ENCODE results near the gene EFNB3. TPM values are rescaled to one million over a fixed set of nuclear protein-coding genes. Genes with fewer than 3 reads are reported as not detected.

Gene EFNB3
- total and polyA plus RNA-seq, 2 of the 4 experiments (the other 2 are of a cell fraction), result 0.54 to 2.0 TPM

GRCh38 chr17:7707858-7708750, 3.1 kb downstream of the EFNB3 start:
- no peak overlapping the region for H4K5ac ChIP-seq (ENCODE audit: low read depth, low read length)
- peaks cover 3% of the 10 kb centered on the region; the same call in 1 of the 2 replicates for H3K4me1 ChIP-seq (ENCODE audit: control insufficient read depth, insufficient read depth, low read length)
- no peak overlapping the region for H3K27ac ChIP-seq (ENCODE audit: insufficient read depth, low read length)
- no peak overlapping the region for H2AK5ac ChIP-seq (ENCODE audit: low read depth, low read length)
- dilution Hi-C loops (cut with HindIII; ENCODE audit: low sequenced_read_pairs, unreplicated experiment) (no loop called here), in situ Hi-C loops (cut with MboI; ENCODE audit: low sequenced_read_pairs) (no loop called here), intact Hi-C loops (cut with micrococcal nuclease) (no loop called here)
- no peak overlapping the region for H3K4me3 ChIP-seq (ENCODE audit: insufficient read depth, low read depth, low read length)
- H3K4me2 ChIP-seq (ENCODE audit: low read depth, low read length), result no peak overlapping the region
- no peak for DNase-seq
- H2BK120ac ChIP-seq (ENCODE audit: low read depth, low read length), result no peak overlapping the region
- H3K9ac ChIP-seq (ENCODE audit: low read depth, low read length), result no peak overlapping the region
- no peak overlapping the region for H3K56ac ChIP-seq (ENCODE audit: extremely low read depth, insufficient read depth, low read length)
- H3K9me3 ChIP-seq (ENCODE audit: control insufficient read depth, insufficient read depth, low read length), result no peaks in the 10 kb centered on the region
- CTCF ChIA-PET, result no interaction called here
- TF ChIP-seq SMC3 (IDR thresholded peaks at IDR 0.05; ENCODE audit: low read depth, low read length) (no peak), MAZ (IDR thresholded peaks at IDR 0.05; ENCODE audit: borderline replicate concordance, low read depth, low read length) (no peak), RFX5 (IDR thresholded peaks at IDR 0.05; ENCODE audit: low read depth, low read length) (no peak), CEBPB (IDR thresholded peaks at IDR 0.05; ENCODE audit: low read depth, low read length) (no peak), BHLHE40 (IDR thresholded peaks at IDR 0.05; ENCODE audit: low read depth, low read length) (no peak)
- H3K79me1 ChIP-seq (ENCODE audit: low read depth in 1 of 2, low read length in 2 of 2), result no peaks in the 10 kb centered on the region
- no peak overlapping the region for H4K91ac ChIP-seq (ENCODE audit: insufficient read depth, low read depth, low read length)
- no peaks in the 10 kb centered on the region for H3K9me1 ChIP-seq (ENCODE audit: insufficient read depth, low read length)
- H3K36me3 ChIP-seq (ENCODE audit: control insufficient read depth, insufficient read depth, low read length), result no peaks in the 10 kb centered on the region
- POLR2A ChIA-PET (ENCODE audit: unreplicated experiment), result no interaction called here
- H3K4ac ChIP-seq (ENCODE audit: low read depth, low read length), result no peak overlapping the region
- no peak overlapping the region for H3K18ac ChIP-seq (ENCODE audit: low read depth, low read length)
- no peak for ATAC-seq (ENCODE audit: low read depth)
- H4K8ac ChIP-seq (ENCODE audit: low read depth in 2 of 2, low read length in 2 of 2), result no peak overlapping the region
- H3K27me3 ChIP-seq (ENCODE audit: control insufficient read depth, insufficient read depth, low read length), result peaks cover 63% of the 10 kb centered on the region
- no peak overlapping the region for H3K23ac ChIP-seq (ENCODE audit: low read depth, low read length)
- H4K20me1 ChIP-seq (ENCODE audit: insufficient read depth, low read length), result no peaks in the 10 kb centered on the region
- H2BK5ac ChIP-seq (ENCODE audit: low read depth, low read length, poor library complexity, severe bottlenecking), result no peak overlapping the region
- H2AFZ ChIP-seq (replicated peaks; ENCODE audit: low read length, poor library complexity), result no peak overlapping the region
- no peak overlapping the region for H3K14ac ChIP-seq (replicated peaks; ENCODE audit: low read depth, low read length)
- H2AK9ac ChIP-seq (replicated peaks; ENCODE audit: low read depth, low read length, poor library complexity), result no peak overlapping the region
- WGBS, 2 experiments (ENCODE audit: extremely low coverage in 2 of 2, insufficient read length in 1 of 2), result 50% methylated on average over 2 of the region's 22 CpGs; no CpG with 5 or more reads in 1 of the 2 experiments
- no TSS peak for BruUV-seq (replicated peaks)
- no peak overlapping the region for H2BK20ac ChIP-seq (ENCODE audit: low read depth, low read length)
- no peak overlapping the region for H2BK15ac ChIP-seq (ENCODE audit: low read depth, low read length)
